Heart left ventricle (tissue), 16 donors: ENCODE data around the gene ITGB3. TPM values are rescaled to one million over a fixed set of nuclear protein-coding genes. Genes with fewer than 3 reads are reported as not detected.

Experiments
- ATAC-seq, 4 donors: fragments of 200-7000 bp; cut with Tn5 transposase; one replicate each; pipeline ENCODE4 v1.9.1; 2020 to 2022; ENCODE audit warnings: moderate library complexity in 4 of 4, mild to moderate bottlenecking in 3 of 4, moderate number of reproducible peaks in 1 of 4
- DNase-seq, 5 donors: peaks; one replicate each; pipeline ENCODE4 v3.0.0-alpha.2; 2020
- H3K27ac ChIP-seq, 12 donors: fragments of 200-600 bp; sonication (generic) in 4 of 12; one replicate each; pipeline versions ENCODE4 v1.5.0 to v1.8.0; 2016 to 2022; ENCODE audit warnings: mild to moderate bottlenecking in 2 of 12
- H3K27me3 ChIP-seq, 9 donors: fragments of 200-600 bp; sonication (generic) in 2 of 9; one replicate each; pipeline versions ENCODE4 v1.5.1 to v1.8.0; 2016 to 2022; ENCODE audit warnings: mild to moderate bottlenecking in 3 of 9
- H3K36me3 ChIP-seq, 9 donors: fragments of 200-600 bp; sonication (generic) in 2 of 9; one replicate each; pipeline versions ENCODE4 v1.5.0 to v1.8.0; 2018 to 2022; ENCODE audit warnings: mild to moderate bottlenecking in 2 of 9
- H3K4me1 ChIP-seq, 12 donors: fragments of 200-600 bp; sonication (generic) in 4 of 12; one replicate each; pipeline versions ENCODE4 v1.5.0 to v1.8.0; 2016 to 2022; ENCODE audit warnings: mild to moderate bottlenecking in 3 of 12
- H3K4me3 ChIP-seq, 12 donors: fragments of 200-600 bp; sonication (generic) in 4 of 12; one replicate each; pipeline versions ENCODE4 v1.5.0 to v1.8.0; 2017 to 2022; ENCODE audit warnings: mild to moderate bottlenecking in 9 of 12, moderate library complexity in 4 of 12
- H3K9me3 ChIP-seq, 12 donors: fragments of 200-600 bp; sonication (generic) in 4 of 12; one replicate each; pipeline versions ENCODE4 v1.5.0 to v1.8.0; 2016 to 2022; ENCODE audit warnings: mild to moderate bottlenecking in 1 of 12
- POLR2A ChIP-seq, 2 donors: fragments of 450-650 bp; IDR thresholded peaks; one replicate each; pipeline ENCODE4 v1.6.1; 2017; ENCODE audit warnings: antibody characterized with exemption in 2 of 2, mild to moderate bottlenecking in 2 of 2, moderate library complexity in 2 of 2
- WGBS, 4 donors: extraction: QIAGEN DNeasy Blood & Tissue Kit in 2 of 4; methylation state at CpG; one replicate each; pipeline versions ENCODE4 v1.1.5 to v1.1.7; 2013 to 2018; 5-methylcytosine and 5-hydroxymethylcytosine counted together
- intact Hi-C, 10 donors: fragments of 100-400 bp; cut with DNase I; formaldehyde crosslinking; loops; one replicate each; pipeline versions ENCODE4 v1.11.1 to v1.14.2; 2022
- polyA plus RNA-seq, 2 donors: library from polyadenylated mRNA; stranded (reverse); fragments of 200-250 nt; gene quantifications; one replicate each; pipeline ENCODE4 v1.2.3, GENCODE V29; 2013
- total RNA-seq, 9 donors: library from RNA; depleted of rRNA in 2 of 9; stranded (reverse); fragments of >200 nt in 2 of 9; fragmentation: NEBNext Ultra II Directional in 3 of 9; extraction: Animal tissue kit (Norgen Biotek cat#: 25700) in 3 of 9; gene quantifications; one replicate each; pipeline versions ENCODE4 v1.1.0 to v1.2.4, GENCODE V29; 2016 to 2023
- TF ChIP-seq, protein P1 (sequence below), 12 donors: fragments of 200-600 bp; sonication (generic) in 4 of 12; IDR thresholded peaks; one replicate each; pipeline versions ENCODE4 v1.5.0 to v1.8.0; 2018 to 2022; ENCODE audit warnings: antibody characterized with exemption in 12 of 12, mild to moderate bottlenecking in 5 of 12
- donor health status: ischemic (EF 13 %, LVEDD 7.1; RV severe dilation, severe dysfunction).
- donor health status: healthy with polysubstance abuse.
- donor health status: DM: no; HTN: yes; CAD: no.
- donor health status: DM: no; HTN: no; CAD: no.
- donor health status: ischemic (EF 25% LVEDD 6.9; RV normal size, moderate dysfunction).
- donor health status: ischemic (EF 25% LVEDD 5.7; RV mildly dilated, moderate dysfunction).
- donor health status: healthy.
- donor health status: DM: yes; HTN: yes; CAD: no.
- donor health status: ischemic (EF 35%, LVEDD 5.7; RV mildly dilated, moderate dysfunction).
- donor health status: nonischemic (EF 11% LVEDD 7.7; RV severe dilation, severe dysfunction).
- donor health status: DM: yes; HTN: yes; CAD: no.
- donor health status: PGD.
- donor health status: ischemic (EF 29% LVEDD 5.4; RV normal size, mild dysfunction).
- donor health status: nonischemic (EF 23%, LVEDD 6.1; RV moderate dilation, normal function).

The ITGB3 gene
- total and polyA plus RNA-seq, 11 donors, result 1.3 to 14.8 (median 4.8) TPM

DNA sequence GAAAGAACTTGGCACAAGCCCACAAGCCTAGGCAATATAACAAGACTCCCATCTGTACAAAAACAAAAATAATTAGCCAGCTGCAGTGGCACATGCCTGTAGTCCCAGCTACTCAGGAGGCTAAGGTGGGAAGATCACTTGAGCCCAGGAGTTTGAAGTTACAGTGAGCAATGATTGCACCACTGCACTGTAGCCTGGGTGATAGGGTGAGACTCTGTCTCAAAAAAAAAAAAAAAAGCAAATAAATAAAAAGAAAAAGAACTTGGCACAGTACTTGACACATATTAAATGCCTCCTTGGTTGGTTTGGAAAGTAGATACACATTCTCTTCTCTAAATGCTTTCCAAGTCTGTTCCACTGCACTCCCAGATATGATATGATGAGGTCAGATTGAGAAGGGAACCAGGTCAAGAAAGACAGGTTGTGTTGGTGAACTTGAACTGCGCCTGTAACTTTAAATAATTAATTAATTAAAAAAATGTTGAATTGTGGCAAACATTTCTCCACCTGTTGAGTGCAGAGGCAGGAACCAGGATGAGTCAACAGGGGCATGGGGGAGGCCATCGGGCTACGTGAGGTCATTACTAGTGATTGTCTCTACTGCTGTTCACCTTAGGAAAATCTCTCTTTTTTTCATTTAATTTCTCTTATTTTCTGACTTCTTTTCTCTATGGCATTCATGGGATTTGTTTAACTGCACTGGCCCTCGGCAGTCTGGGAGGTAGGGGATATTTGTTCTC lies 44.2 kb downstream of the ITGB3 start:
- no peak overlapping the region for H3K4me3 ChIP-seq
- no peak for ATAC-seq
- no peak for DNase-seq
- intact Hi-C loops, result no loop called here
- 92 to 96% (median 94%) methylated on average over 4 of the region's 4 CpGs for WGBS, 4 donors
- peaks cover 0 to 34% (median 18%) of the 10 kb centered on the region in 9 donors for H3K36me3 ChIP-seq
- peaks cover 0 to 23% (median 7%) of the 10 kb centered on the region in 12 donors for H3K4me1 ChIP-seq
- no peak for TF ChIP-seq POLR2A (IDR thresholded peaks at IDR 0.05)
- TF ChIP-seq, protein P1, sequence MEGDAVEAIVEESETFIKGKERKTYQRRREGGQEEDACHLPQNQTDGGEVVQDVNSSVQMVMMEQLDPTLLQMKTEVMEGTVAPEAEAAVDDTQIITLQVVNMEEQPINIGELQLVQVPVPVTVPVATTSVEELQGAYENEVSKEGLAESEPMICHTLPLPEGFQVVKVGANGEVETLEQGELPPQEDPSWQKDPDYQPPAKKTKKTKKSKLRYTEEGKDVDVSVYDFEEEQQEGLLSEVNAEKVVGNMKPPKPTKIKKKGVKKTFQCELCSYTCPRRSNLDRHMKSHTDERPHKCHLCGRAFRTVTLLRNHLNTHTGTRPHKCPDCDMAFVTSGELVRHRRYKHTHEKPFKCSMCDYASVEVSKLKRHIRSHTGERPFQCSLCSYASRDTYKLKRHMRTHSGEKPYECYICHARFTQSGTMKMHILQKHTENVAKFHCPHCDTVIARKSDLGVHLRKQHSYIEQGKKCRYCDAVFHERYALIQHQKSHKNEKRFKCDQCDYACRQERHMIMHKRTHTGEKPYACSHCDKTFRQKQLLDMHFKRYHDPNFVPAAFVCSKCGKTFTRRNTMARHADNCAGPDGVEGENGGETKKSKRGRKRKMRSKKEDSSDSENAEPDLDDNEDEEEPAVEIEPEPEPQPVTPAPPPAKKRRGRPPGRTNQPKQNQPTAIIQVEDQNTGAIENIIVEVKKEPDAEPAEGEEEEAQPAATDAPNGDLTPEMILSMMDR (IDR thresholded peaks at IDR 0.05), result no peak
- H3K27me3 ChIP-seq, result no peaks in the 10 kb centered on the region
- H3K9me3 ChIP-seq, result peaks cover 0 to 17% (median 0%) of the 10 kb centered on the region in 12 donors
- H3K27ac ChIP-seq, result peak overlapping the region in 1 of 12 donors; percentile 21

DNA sequence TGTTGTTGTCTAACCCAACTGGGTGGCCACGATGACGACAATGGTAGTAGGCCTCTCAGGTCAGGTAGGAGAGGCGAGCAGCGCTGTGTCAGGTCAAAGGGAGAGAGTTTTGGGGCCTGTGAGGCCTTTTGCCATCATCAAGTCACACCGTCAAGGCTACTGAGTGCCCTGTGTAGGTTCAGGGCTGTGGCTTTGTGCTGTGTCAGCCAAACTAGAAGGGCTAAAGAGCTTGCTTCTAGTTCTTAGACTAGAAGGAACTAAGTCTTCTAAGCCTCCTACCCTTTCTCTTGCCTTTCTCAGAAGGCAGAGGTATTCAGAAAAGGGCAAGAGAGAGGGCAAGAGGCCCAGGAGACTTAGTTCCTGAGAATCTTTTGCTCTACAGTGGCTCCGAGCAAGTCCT lies 45.1 kb downstream of the ITGB3 start:
- 97 to 98% (median 97%) methylated on average over 6 of the region's 6 CpGs for WGBS, 4 donors
- TF ChIP-seq, protein P1 (IDR thresholded peaks at IDR 0.05), result no peak
- no peak for TF ChIP-seq POLR2A (IDR thresholded peaks at IDR 0.05)
- H3K4me1 ChIP-seq, result peaks cover 0 to 22% (median 7%) of the 10 kb centered on the region in 12 donors
- H3K9me3 ChIP-seq, result peaks cover 0 to 17% (median 0%) of the 10 kb centered on the region in 12 donors
- H3K27me3 ChIP-seq, result no peaks in the 10 kb centered on the region
- no peak for DNase-seq
- no peak overlapping the region for H3K4me3 ChIP-seq
- intact Hi-C loops, result no loop called here
- no peak for ATAC-seq
- H3K36me3 ChIP-seq, result peaks cover 0 to 43% (median 18%) of the 10 kb centered on the region in 9 donors
- no peak overlapping the region for H3K27ac ChIP-seq

DNA sequence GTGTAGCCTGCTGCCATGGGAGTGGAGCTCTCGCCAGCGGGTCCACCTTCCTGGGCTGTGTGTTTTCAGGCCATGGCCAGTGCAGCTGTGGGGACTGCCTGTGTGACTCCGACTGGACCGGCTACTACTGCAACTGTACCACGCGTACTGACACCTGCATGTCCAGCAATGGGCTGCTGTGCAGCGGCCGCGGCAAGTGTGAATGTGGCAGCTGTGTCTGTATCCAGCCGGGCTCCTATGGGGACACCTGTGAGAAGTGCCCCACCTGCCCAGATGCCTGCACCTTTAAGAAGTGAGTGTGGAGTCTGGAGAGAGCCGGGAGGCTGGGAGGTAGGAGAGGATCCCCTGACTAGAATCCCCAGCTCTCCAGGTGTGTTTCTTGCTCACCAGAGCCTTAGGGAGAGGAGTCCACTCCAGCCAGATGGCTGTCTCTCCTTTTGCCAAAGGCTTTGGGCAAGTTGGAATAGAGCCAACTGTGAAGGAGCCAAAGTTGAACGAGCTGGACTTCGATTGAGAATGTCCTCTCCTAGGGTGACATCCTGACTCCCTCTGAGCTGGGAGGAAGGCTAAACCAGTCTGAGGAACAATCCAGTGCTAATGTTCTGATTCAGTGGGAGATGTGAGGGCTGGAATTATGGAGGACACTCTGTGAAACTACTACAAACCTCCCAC lies 45.7 kb downstream of the ITGB3 start:
- peaks cover 0 to 48% (median 18%) of the 10 kb centered on the region in 9 donors for H3K36me3 ChIP-seq
- H3K9me3 ChIP-seq, result peaks cover 0 to 17% (median 0%) of the 10 kb centered on the region in 12 donors
- H3K4me1 ChIP-seq, result peaks cover 0 to 15% (median 6%) of the 10 kb centered on the region in 12 donors
- TF ChIP-seq, protein P1 (IDR thresholded peaks at IDR 0.05), result no peak
- no peak for TF ChIP-seq POLR2A (IDR thresholded peaks at IDR 0.05)
- 84 to 88% (median 85%) methylated on average over 12 to 13 of the region's 13 CpGs for WGBS, 4 donors
- H3K27ac ChIP-seq, result no peak overlapping the region
- ATAC-seq (no peak), DNase-seq (no peak)
- H3K27me3 ChIP-seq, result no peaks in the 10 kb centered on the region
- intact Hi-C loops, result no loop called here
- no peak overlapping the region for H3K4me3 ChIP-seq

DNA sequence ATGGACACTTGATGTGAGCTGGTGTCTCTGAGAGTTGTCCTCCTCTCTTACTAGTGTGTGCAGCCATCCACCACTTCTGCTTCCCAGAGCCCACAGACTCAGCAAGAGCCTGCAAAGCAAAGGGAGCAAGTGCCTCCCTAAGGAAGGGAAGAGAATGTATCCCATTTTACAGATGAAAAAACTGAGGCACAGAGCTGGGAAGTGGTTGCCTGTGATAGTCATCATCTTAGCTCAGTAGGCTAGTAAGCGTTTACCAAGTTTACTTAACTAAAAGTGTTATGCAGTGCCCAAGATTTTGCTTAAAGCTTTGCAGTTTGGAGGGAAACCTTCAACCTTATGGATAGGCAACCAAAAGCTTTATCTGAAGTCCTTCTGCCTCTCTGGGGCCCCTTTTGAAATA lies 47.1 kb downstream of the ITGB3 start:
- intact Hi-C loops, result loop anchor here in 2 of 10 donors (5.0 kb wide), 2 partner anchors 43 to 48 kb away; partner anchors contain the start of gene ITGB3 (in 1 of the 2)
- no peaks in the 10 kb centered on the region for H3K27me3 ChIP-seq
- DNase-seq, result no peak
- peaks cover 0 to 11% (median 2%) of the 10 kb centered on the region in 12 donors for H3K4me1 ChIP-seq
- H3K36me3 ChIP-seq, result peaks cover 0 to 48% (median 18%) of the 10 kb centered on the region in 9 donors
- no peak overlapping the region for H3K4me3 ChIP-seq
- no peak overlapping the region for H3K27ac ChIP-seq
- 92 to 100% (median 94%) methylated on average over 1 of the region's 1 CpG for WGBS, 4 donors
- no peak for ATAC-seq
- peaks cover 0 to 17% (median 0%) of the 10 kb centered on the region in 12 donors for H3K9me3 ChIP-seq
- TF ChIP-seq POLR2A (IDR thresholded peaks at IDR 0.05), result no peak
- TF ChIP-seq, protein P1 (IDR thresholded peaks at IDR 0.05), result no peak
